HT1080 (cell line): ENCODE data around the gene CCDC57. TPM values are rescaled to one million over a fixed set of nuclear protein-coding genes. Genes with fewer than 3 reads are reported as not detected.
"Not testable (repeated sequence)": the region's sequence is repeated elsewhere in the genome, so short reads cannot be mapped to it uniquely, and the experiment has no call there.

Source experiments
- DNase-seq: peaks from one replicate; pipeline ENCODE4 v3.0.0-alpha.2; 2015; ENCODE audit warnings: low read depth
- total RNA-seq: library from RNA; depleted of rRNA; stranded (reverse); fragments of >200 nt; shearing (Covaris generic); gene quantifications from 2 replicates; pipeline ENCODE4 v1.2.3, GENCODE V29; 2014

The CCDC57 gene
- total RNA-seq, 1 experiment from 2014 or later = 12.9 TPM

GRCh38 chr17:82204831-82205719, 7.6 kb downstream of the CCDC57 start:
- DNase-seq = peak; percentile 78

- DNase-seq = no peak
These were observed 8.7 kb downstream of the CCDC57 start for GRCh38 chr17:82203920-82204319.

GRCh38 chr17:82202981-82203380, 9.7 kb downstream of the CCDC57 start:
- no peak for DNase-seq

- no peak for DNase-seq
These were observed 11.1 kb downstream of the CCDC57 start for GRCh38 chr17:82201498-82201910.

GRCh38 chr17:82200743-82201497, 11.7 kb downstream of the CCDC57 start:
- no peak for DNase-seq

- no peak for DNase-seq
These were observed 12.5 kb downstream of the CCDC57 start for GRCh38 chr17:82200135-82200534.

GRCh38 chr17:82199496-82199895, 13.1 kb downstream of the CCDC57 start:
- no peak for DNase-seq

- DNase-seq = no peak
These were observed 14.6 kb downstream of the CCDC57 start for GRCh38 chr17:82198092-82198491.

GRCh38 chr17:82195675-82196672, 16.7 kb downstream of the CCDC57 start:
- DNase-seq = no peak

- DNase-seq = no peak
These were observed 17.9 kb downstream of the CCDC57 start for GRCh38 chr17:82194765-82195164.

GRCh38 chr17:82193520-82194220, 19.0 kb downstream of the CCDC57 start:
- no peak for DNase-seq

GRCh38 chr17:82193050-82193449, 19.6 kb downstream of the CCDC57 start:
- DNase-seq = not testable (repeated sequence)

GRCh38 chr17:82188001-82188961, 24.4 kb downstream of the CCDC57 start:
- DNase-seq = no peak

GRCh38 chr17:82187500-82187899, 25.1 kb downstream of the CCDC57 start:
- DNase-seq = no peak

GRCh38 chr17:82186221-82186620, 26.4 kb downstream of the CCDC57 start:
- DNase-seq = no peak

- DNase-seq = no peak
These were observed 27.9 kb downstream of the CCDC57 start for GRCh38 chr17:82184761-82185160.

GRCh38 chr17:82180776-82181528, 31.7 kb downstream of the CCDC57 start:
- DNase-seq = no peak

GRCh38 chr17:82179946-82180475, 32.6 kb downstream of the CCDC57 start:
- no peak for DNase-seq
